ENCODE measurements around the gene OR11H6. TPM values are rescaled to one million over a fixed set of nuclear protein-coding genes. Genes with fewer than 3 reads are reported as not detected.
"Not testable (repeated sequence)": the region's sequence is repeated elsewhere in the genome, so short reads cannot be mapped to it uniquely, and the experiment has no call there.

The OR11H6 gene, protein sequence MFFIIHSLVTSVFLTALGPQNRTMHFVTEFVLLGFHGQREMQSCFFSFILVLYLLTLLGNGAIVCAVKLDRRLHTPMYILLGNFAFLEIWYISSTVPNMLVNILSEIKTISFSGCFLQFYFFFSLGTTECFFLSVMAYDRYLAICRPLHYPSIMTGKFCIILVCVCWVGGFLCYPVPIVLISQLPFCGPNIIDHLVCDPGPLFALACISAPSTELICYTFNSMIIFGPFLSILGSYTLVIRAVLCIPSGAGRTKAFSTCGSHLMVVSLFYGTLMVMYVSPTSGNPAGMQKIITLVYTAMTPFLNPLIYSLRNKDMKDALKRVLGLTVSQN
- total RNA-seq (2021) (not detected in 2 replicates), Bru-seq, nascent RNA (not detected), BruChase-seq, experiment 1, labeled RNA remaining after a 2-hour chase (not detected), BruChase-seq, experiment 2, labeled RNA remaining after a 6-hour chase (not detected)
- long read RNA-seq: 0 reads

- Histone ChIP-seq H3K36me3 (ENCODE audit: insufficient read depth, low read length, poor library complexity, severe bottlenecking) (no peaks in the 10 kb centered on the region), H3K4me3 (ENCODE audit: low read depth, low read length, poor library complexity, severe bottlenecking) (no peak within 1 kb of the TSS), H3K27me3 (replicated peaks; ENCODE audit: insufficient read depth, low read depth, low read length, poor library complexity) (no peaks in the 10 kb centered on the region), H3K27ac (ENCODE audit: low read depth, low read length, poor library complexity, severe bottlenecking) (no peak within 1 kb of the TSS), H3K4me1 (ENCODE audit: insufficient read depth, low read length, poor library complexity, severe bottlenecking) (no peaks in the 10 kb centered on the region), H3K9me3 (ENCODE audit: low read depth, low read length, poor library complexity, severe bottlenecking) (no peaks in the 10 kb centered on the region)
- ChIA-PET POLR2A (ENCODE audit: low non-redundant PET) (no interaction called here), CTCF (no interaction called here)
- TF ChIP-seq, protein P1, sequence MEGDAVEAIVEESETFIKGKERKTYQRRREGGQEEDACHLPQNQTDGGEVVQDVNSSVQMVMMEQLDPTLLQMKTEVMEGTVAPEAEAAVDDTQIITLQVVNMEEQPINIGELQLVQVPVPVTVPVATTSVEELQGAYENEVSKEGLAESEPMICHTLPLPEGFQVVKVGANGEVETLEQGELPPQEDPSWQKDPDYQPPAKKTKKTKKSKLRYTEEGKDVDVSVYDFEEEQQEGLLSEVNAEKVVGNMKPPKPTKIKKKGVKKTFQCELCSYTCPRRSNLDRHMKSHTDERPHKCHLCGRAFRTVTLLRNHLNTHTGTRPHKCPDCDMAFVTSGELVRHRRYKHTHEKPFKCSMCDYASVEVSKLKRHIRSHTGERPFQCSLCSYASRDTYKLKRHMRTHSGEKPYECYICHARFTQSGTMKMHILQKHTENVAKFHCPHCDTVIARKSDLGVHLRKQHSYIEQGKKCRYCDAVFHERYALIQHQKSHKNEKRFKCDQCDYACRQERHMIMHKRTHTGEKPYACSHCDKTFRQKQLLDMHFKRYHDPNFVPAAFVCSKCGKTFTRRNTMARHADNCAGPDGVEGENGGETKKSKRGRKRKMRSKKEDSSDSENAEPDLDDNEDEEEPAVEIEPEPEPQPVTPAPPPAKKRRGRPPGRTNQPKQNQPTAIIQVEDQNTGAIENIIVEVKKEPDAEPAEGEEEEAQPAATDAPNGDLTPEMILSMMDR (conservative IDR thresholded peaks at IDR 0.05; ENCODE audit: low read depth, low read length): no peak
- no peak for TF ChIP-seq EZH2 (IDR thresholded peaks at IDR 0.05; ENCODE audit: borderline replicate concordance, low read depth, low read length, poor library complexity, severe bottlenecking)
- BruUV-seq (replicated peaks): no TSS peak
- intact Hi-C loops (cut with micrococcal nuclease; ENCODE audit: unreplicated experiment): no loop called here
- DNase-seq (ENCODE audit: low spot score): no peak
Observed at GRCh38 chr14:20223410-20223809, at the start of gene OR11H6. Gene OR11H6 (plus strand): TSS chr14:20223710. CDS start chr14:20223710, 0 bp downstream.

GRCh38 chr14:20174205-20174604 lies 49.3 kb upstream of the OR11H6 start:
- POLR2A ChIA-PET (ENCODE audit: low non-redundant PET); DNase-seq (ENCODE audit: low spot score); H3K27ac ChIP-seq (ENCODE audit: low read depth, low read length, poor library complexity, severe bottlenecking); intact Hi-C loops (cut with micrococcal nuclease; ENCODE audit: unreplicated experiment); CTCF ChIA-PET; H3K4me3 ChIP-seq (ENCODE audit: low read depth, low read length, poor library complexity, severe bottlenecking); H3K9me3 ChIP-seq (ENCODE audit: low read depth, low read length, poor library complexity, severe bottlenecking); H3K4me1 ChIP-seq (ENCODE audit: insufficient read depth, low read length, poor library complexity, severe bottlenecking); H3K27me3 ChIP-seq (replicated peaks; ENCODE audit: insufficient read depth, low read depth, low read length, poor library complexity); BruUV-seq (replicated peaks); H3K36me3 ChIP-seq (ENCODE audit: insufficient read depth, low read length, poor library complexity, severe bottlenecking): not testable (repeated sequence)

DNA sequence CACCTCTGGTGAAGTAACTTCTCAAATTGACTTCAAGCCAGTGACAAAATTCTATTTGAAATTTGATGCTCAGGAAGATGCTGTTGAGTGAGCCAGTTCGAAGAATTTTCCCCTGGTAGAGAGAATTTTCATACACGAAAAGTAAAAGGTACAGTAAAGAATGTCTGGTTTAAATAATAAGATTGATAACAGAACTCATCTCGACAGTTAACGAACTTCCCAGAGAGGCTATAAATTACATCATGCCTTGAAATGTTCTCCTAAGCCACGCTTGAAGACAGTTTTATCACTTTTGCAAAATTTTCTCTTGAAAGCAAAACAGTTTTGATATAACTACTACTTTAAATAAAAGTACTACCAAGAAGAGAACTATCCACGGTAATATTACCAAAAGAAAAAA lies 47.2 kb upstream of the OR11H6 start:
- POLR2A ChIA-PET (ENCODE audit: low non-redundant PET): no interaction called here
- Histone ChIP-seq H3K36me3 (ENCODE audit: insufficient read depth, low read length, poor library complexity, severe bottlenecking) (no peaks in the 10 kb centered on the region), H3K27ac (ENCODE audit: low read depth, low read length, poor library complexity, severe bottlenecking) (no peak overlapping the region), H3K4me3 (ENCODE audit: low read depth, low read length, poor library complexity, severe bottlenecking) (no peak overlapping the region), H3K4me1 (ENCODE audit: insufficient read depth, low read length, poor library complexity, severe bottlenecking) (no peaks in the 10 kb centered on the region), H3K9me3 (ENCODE audit: low read depth, low read length, poor library complexity, severe bottlenecking) (no peaks in the 10 kb centered on the region), H3K27me3 (replicated peaks; ENCODE audit: insufficient read depth, low read depth, low read length, poor library complexity) (no peaks in the 10 kb centered on the region)
- no peak for TF ChIP-seq EZH2 (IDR thresholded peaks at IDR 0.05; ENCODE audit: borderline replicate concordance, low read depth, low read length, poor library complexity, severe bottlenecking)
- TF ChIP-seq, protein P1 (conservative IDR thresholded peaks at IDR 0.05; ENCODE audit: low read depth, low read length): no peak
- DNase-seq (ENCODE audit: low spot score): no peak
- intact Hi-C loops (cut with micrococcal nuclease; ENCODE audit: unreplicated experiment): no loop called here
- BruUV-seq (replicated peaks): no TSS peak
- CTCF ChIA-PET: no interaction called here
